OCI-LY1 (cell line): ENCODE measurements around the gene RAB42.

Experiments
- CTCF ChIP-seq: fragments of 200-600 bp; sonication (generic), shearing (Covaris generic); IDR thresholded peaks from 2 replicates; pipeline ENCODE4 v1.5.1; 2017; ENCODE audit warnings: mild to moderate bottlenecking, antibody characterized with exemption, low read length, moderate library complexity, mixed read lengths
- EZH2 ChIP-seq: fragments of 200-600 bp; sonication (generic), shearing (Covaris generic); IDR thresholded peaks from 2 replicates; pipeline ENCODE4 v1.8.0; 2017; ENCODE audit warnings: borderline replicate concordance, mixed run types, mild to moderate bottlenecking, antibody characterized with exemption, low read length, moderate library complexity, mixed read lengths

GRCh38 chr1:28560886-28561285 is 31.2 kb upstream of the RAB42 start:
- no peak for TF ChIP-seq EZH2
- TF ChIP-seq CTCF = no peak
